Astrocyte of the hippocampus (primary cell): ENCODE data around the gene DNAI2.

Experiments used
- DNase-seq: peaks from one replicate; pipeline ENCODE4 v3.0.0; 2011; ENCODE audit warnings: low read depth, low spot score

The DNAI2 gene, protein sequence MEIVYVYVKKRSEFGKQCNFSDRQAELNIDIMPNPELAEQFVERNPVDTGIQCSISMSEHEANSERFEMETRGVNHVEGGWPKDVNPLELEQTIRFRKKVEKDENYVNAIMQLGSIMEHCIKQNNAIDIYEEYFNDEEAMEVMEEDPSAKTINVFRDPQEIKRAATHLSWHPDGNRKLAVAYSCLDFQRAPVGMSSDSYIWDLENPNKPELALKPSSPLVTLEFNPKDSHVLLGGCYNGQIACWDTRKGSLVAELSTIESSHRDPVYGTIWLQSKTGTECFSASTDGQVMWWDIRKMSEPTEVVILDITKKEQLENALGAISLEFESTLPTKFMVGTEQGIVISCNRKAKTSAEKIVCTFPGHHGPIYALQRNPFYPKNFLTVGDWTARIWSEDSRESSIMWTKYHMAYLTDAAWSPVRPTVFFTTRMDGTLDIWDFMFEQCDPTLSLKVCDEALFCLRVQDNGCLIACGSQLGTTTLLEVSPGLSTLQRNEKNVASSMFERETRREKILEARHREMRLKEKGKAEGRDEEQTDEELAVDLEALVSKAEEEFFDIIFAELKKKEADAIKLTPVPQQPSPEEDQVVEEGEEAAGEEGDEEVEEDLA

GRCh38 chr17:74274060-74274708 is at the start of gene DNAI2:
TSS of gene DNAI2 (plus strand) at chr17:74274234. CDS start at chr17:74281818, 7,584 bp downstream.
- DNase-seq, result no peak

- DNase-seq, result no peak
Measured at GRCh38 chr17:74224959-74225725, 48.9 kb upstream of the DNAI2 start.

DNA sequence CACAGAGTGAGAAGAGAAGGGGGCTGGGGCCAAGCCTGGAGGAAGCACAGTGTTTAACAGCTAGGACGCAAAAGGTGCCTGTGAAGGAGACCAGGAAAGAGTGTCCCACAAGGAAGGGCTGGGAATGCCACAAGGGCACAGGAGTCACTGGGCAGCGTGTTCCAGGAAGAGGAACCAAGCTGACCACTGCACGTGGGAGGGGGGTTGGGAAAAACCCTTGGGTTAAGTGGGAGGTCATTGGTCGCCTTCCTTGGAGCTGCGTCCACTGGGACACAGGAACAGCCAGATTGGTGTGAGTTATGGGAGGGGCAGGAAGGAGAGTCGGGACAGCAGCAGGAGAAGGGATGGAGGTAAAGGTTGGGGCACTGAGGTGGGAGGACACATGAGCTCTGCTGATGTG is 47.8 kb upstream of the DNAI2 start:
- DNase-seq, result no peak

GRCh38 chr17:74227271-74228080 is 46.6 kb upstream of the DNAI2 start:
- DNase-seq, result no peak

DNA sequence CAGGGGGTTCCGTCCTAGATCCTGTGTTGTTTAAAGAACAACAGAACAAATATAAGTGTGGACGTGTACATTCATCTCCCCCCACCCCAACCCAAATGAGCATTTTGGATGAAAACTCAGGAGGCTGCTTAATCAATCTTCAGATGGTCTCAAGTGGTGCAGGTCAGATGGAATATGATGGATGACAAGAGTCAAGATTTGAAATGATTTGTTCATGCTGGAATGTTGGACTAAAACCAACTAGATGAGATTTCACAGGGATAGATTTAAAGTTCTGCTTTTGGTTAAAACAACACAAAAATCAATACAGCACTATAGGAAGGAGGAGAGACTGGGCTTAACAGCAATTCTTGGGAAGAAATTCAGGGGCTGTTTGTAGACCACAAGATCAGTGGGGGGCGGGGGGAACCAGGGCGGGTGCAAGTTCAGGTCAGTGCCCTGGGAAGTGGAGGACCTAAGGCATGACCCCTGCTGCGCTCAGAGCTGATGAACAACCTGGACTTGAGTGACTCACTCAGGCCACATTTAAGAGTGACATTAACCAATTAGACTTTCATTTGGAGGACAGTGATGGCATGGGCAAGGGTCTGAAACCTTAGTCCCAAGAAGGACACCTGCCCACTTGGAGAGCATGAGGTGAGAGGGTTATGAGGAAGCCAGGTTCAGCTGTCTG is 45.6 kb upstream of the DNAI2 start:
- DNase-seq, result no peak

GRCh38 chr17:74230896-74231295 is 43.1 kb upstream of the DNAI2 start:
- no peak for DNase-seq

DNA sequence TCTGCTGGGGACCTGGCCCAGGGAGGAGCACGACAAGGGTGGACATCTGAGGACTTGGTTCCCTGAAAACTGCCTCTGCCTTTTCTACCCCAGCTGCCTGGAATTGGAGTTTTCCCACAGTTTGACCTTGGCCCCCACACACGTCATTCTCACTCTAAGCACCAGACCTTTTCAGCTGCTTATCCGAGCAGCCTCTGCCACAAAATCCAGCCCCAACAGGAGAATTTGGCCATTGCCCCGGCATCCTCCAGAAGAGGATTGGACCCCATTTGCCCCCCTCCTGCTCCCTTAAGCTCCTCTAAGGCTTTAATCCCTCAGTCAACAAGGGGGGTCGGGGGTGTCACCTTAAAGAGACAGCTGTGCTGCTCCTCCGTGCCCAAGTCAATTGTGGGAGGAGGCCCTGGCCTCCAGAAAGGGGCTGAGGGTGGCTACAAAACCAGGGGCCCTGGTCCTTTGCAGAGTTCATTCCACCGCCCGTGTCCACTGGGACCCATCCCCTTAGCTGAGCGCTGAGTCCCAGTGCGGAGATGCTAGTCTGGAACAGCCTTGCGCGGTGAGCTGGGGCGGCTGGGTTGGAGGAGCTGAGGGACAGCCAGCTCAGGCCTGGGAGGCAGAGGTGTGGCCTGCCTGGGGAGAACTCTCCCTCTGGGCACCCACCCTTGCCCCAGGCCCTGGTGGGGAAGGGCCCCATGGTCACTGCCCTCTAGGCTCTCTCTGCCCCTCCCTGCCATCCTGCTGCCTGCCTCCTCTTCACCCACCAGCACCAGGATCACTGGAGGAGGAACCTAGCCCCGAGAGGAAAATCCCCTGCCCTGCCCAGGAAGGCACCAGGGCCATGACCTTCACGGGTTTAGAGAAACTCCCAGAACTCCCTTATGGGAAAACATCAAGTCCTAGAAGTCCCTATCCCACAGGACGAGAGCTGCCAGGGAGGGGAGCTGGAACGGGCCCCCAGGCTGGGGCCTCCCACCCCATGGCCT is 41.8 kb upstream of the DNAI2 start:
- no peak for DNase-seq

- DNase-seq, result no peak
Measured at GRCh38 chr17:74233937-74234336, 40.1 kb upstream of the DNAI2 start.

- DNase-seq, result no peak
Measured at GRCh38 chr17:74234486-74234885, 39.5 kb upstream of the DNAI2 start.

GRCh38 chr17:74235040-74235581 is 38.9 kb upstream of the DNAI2 start:
- no peak for DNase-seq

GRCh38 chr17:74235911-74236371 is 38.1 kb upstream of the DNAI2 start:
- DNase-seq, result no peak

DNA sequence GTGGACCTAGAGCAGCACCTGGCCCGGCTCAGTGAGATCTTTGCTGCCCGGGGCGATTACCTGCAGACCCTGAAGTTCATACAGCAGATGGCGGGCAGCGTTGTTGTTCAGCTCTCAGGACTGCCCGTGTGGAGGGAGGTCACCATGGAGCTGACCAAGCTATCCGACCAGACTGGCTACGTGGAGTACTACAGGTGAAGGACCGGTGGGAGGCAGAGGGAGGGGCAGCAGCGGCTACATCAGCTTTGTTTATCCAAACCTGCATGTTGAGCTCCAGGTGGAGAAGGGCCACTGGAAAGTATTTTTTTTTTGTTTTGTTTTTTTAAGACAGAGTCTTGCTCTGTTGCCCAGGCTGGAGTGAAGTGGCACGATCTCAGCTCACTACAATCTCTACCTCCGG is 36.7 kb upstream of the DNAI2 start:
- no peak for DNase-seq

- no peak for DNase-seq
Measured at GRCh38 chr17:74239172-74239571, 34.9 kb upstream of the DNAI2 start.

- no peak for DNase-seq
Measured at GRCh38 chr17:74240618-74241205, 33.3 kb upstream of the DNAI2 start.

- no peak for DNase-seq
Measured at GRCh38 chr17:74241431-74241830, 32.6 kb upstream of the DNAI2 start.

DNA sequence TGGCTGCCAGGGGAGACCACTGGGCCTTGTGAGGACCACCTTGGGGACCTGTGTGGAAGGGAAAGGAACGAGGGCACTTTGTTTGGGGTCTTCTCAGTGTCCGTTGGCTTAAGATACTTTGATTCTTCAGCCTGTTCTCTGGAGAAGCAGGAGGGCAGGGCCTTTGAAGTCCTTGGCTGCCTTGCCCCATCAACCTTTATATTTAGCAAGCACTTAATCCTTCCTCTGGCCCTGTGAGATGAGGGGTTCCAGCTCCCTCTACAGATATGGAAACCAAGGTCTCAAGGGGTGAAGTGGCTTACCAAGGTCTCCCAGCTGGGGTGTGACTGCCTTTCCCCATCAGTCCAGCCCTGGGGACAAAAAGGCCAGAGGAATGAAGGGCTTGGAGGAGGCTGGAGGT is 32.2 kb upstream of the DNAI2 start:
- DNase-seq, result no peak

GRCh38 chr17:74243013-74243755 is 30.9 kb upstream of the DNAI2 start:
- DNase-seq, result peak; percentile 37

DNA sequence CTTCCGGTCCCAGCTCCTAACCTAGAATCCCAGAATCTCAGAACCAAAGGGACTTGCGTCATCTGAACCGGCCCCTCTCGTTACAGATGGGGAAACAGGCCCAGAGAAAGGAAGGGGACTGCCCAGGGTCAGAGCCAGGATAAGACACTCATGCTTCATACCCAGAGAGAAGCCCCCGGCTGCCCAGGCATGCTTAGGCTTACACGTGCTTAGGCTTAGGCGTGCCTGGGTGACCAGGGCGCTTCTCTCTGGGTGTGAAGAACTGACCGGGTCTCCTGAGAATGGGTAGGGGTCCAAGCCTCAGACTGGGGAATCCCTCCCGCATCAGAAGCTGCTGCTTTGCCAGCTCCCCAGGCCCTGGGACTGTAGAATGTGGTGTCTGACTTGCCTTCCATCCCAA is 29.9 kb upstream of the DNAI2 start:
- DNase-seq, result no peak
